ENCODE data around the gene CASKIN1. TPM values are rescaled to one million over a fixed set of nuclear protein-coding genes. Genes with fewer than 3 reads are reported as not detected.

Gene CASKIN1
- total and polyA plus RNA-seq, 2 of the 8 experiments (the other 6 are each of a cell fraction or from before 2014, with no cell fraction given) = 1.2 to 6.4 TPM

GRCh38 chr16:2232094-2232990 lies 35.9 kb upstream of the CASKIN1 start:
- no peak for DNase-seq (ENCODE audit: low read depth in 1 of 2, low spot score in 2 of 2)
- no peaks in the 10 kb centered on the region for H3K79me1 ChIP-seq (ENCODE audit: low read depth, low read length)
- no peak overlapping the region for H2BK15ac ChIP-seq (ENCODE audit: low read length)
- peaks cover 0 to 4% of the 10 kb centered on the region in 2 experiments; a peak in 1 of 4 replicates for H3K79me2 ChIP-seq (ENCODE audit: control insufficient read depth in 1 of 2, insufficient read depth in 2 of 2, low read length in 2 of 2)
- WGBS, 2 experiments (ENCODE audit: extremely low coverage in 1 of 2, insufficient coverage in 1 of 2, insufficient read length in 1 of 2, insufficient replicate concordance in 2 of 2, low coverage in 1 of 2, low lambda C conversion rate in 2 of 2, missing lambda C conversion rate in 1 of 2) = 92% methylated on average over 38 of the region's 41 CpGs; no CpG with 5 or more reads in 1 of the 2 experiments
- POLR2A ChIA-PET (ENCODE audit: partially characterized antibody) = interaction anchor here (1.0 to 3.1 kb wide), 10 partner anchors 7 to 77 kb away, joined by 3 to 14 read pairs (median 4); partner anchors contain the start of genes E4F1, ECI1, PGP and TRAF7
- no peak overlapping the region for H2AK5ac ChIP-seq (ENCODE audit: low read depth, low read length)
- no peak overlapping the region; a peak in 1 of 7 replicates for H3K9ac ChIP-seq (replicated peaks in 1 of 4; ENCODE audit: extremely low read depth in 1 of 4, low read depth in 3 of 4, low read length in 3 of 4)
- TF ChIP-seq GABPA (IDR thresholded peaks at IDR 0.05; ENCODE audit: borderline replicate concordance, insufficient read depth, low read length) (no peak), YY1 (IDR thresholded peaks at IDR 0.05; ENCODE audit: low read depth, low read length) (no peak), SIRT6 (IDR thresholded peaks at IDR 0.05; ENCODE audit: low read length) (no peak), POLR2A (IDR thresholded peaks at IDR 0.05; ENCODE audit: control extremely low read depth in 1 of 2, low read depth in 2 of 2, low read length in 2 of 2) (no peak), SIX5 (IDR thresholded peaks at IDR 0.05; ENCODE audit: low read depth, low read length) (no peak), EGR1 (IDR thresholded peaks at IDR 0.05; ENCODE audit: borderline replicate concordance, low read depth, low read length) (no peak), KDM5A (IDR thresholded peaks at IDR 0.05; ENCODE audit: low read length) (no peak), TEAD4 (IDR thresholded peaks at IDR 0.05; ENCODE audit: low read depth, low read length) (no peak), EZH2 (IDR thresholded peaks at IDR 0.05; ENCODE audit: low read depth, low read length, severe bottlenecking) (no peak)
- H2BK20ac ChIP-seq (ENCODE audit: low read length) = no peak overlapping the region
- H4K5ac ChIP-seq (ENCODE audit: insufficient read length, low read depth, low read length) = no peak overlapping the region
- H3K18ac ChIP-seq (ENCODE audit: extremely low read depth, low read length) = no peak overlapping the region
- H2BK120ac ChIP-seq (replicated peaks; ENCODE audit: low read depth, low read length) = no peak overlapping the region
- H3K4me2 ChIP-seq (ENCODE audit: insufficient read depth in 1 of 2, low read depth in 2 of 2, low read length in 2 of 2) = no peak overlapping the region
- H3K27ac ChIP-seq (ENCODE audit: low read depth, low read length) = no peak overlapping the region
- peaks cover 3 to 55% (median 6%) of the 10 kb centered on the region in 4 experiments; a peak in 5 of 8 replicates for H3K36me3 ChIP-seq (ENCODE audit: control insufficient read depth in 2 of 4, insufficient read depth in 4 of 4, low read length in 3 of 4)
- H4K8ac ChIP-seq (ENCODE audit: extremely low read depth, insufficient read depth, low read length) = no peak overlapping the region
- peaks cover 5 to 18% of the 10 kb centered on the region in 2 experiments for H4K20me1 ChIP-seq (replicated peaks in 1 of 2; ENCODE audit: control insufficient read depth in 1 of 2, insufficient read depth in 2 of 2, low read length in 2 of 2)
- no peak overlapping the region for H2AFZ ChIP-seq (ENCODE audit: low read length)
- no peak for FAIRE-seq
- no peaks in the 10 kb centered on the region for H3K9me3 ChIP-seq (ENCODE audit: insufficient read depth in 2 of 2, low read depth in 1 of 2, low read length in 1 of 2)
- CTCF ChIA-PET (ENCODE audit: partially characterized antibody) = interaction anchor here (1.4 to 2.5 kb wide), 2 partner anchors 15 to 37 kb away, joined by 5 to 7 read pairs; no protein-coding TSS in a partner anchor
- no peak overlapping the region for H3K56ac ChIP-seq (replicated peaks; ENCODE audit: insufficient read length, low read depth, low read length)
- H4K91ac ChIP-seq (replicated peaks; ENCODE audit: insufficient read length, low read length) = no peak overlapping the region
- peaks cover 4 to 10% (median 8%) of the 10 kb centered on the region in 4 experiments; a peak in 6 of 7 replicates for H3K27me3 ChIP-seq (replicated peaks in 1 of 4; ENCODE audit: control insufficient read depth in 3 of 4, extremely low read depth in 1 of 4, insufficient read depth in 3 of 4, low read length in 3 of 4)
- H3K14ac ChIP-seq (ENCODE audit: insufficient read length) = no peak overlapping the region
- no peak overlapping the region for H2BK12ac ChIP-seq (ENCODE audit: low read depth, low read length)
- H3K23ac ChIP-seq (ENCODE audit: insufficient read length) = no peak overlapping the region
- no peak overlapping the region for H3K4ac ChIP-seq (replicated peaks; ENCODE audit: insufficient read length, low read depth, low read length)
- peaks cover 0 to 7% (median 4%) of the 10 kb centered on the region in 4 experiments; a peak in 5 of 7 replicates for H3K4me1 ChIP-seq (replicated peaks in 1 of 4; ENCODE audit: control insufficient read depth in 3 of 4, insufficient read depth in 4 of 4, low read length in 3 of 4)
- H3K4me3 ChIP-seq (ENCODE audit: extremely low read depth in 1 of 4, insufficient read depth in 2 of 4, low read depth in 3 of 4, low read length in 4 of 4) = no peak overlapping the region
- no peak overlapping the region for H2BK5ac ChIP-seq (ENCODE audit: low read depth, low read length)
- H3K23me2 ChIP-seq (ENCODE audit: low read depth, low read length) = peaks cover 10% of the 10 kb centered on the region; the same call in 1 of the 2 replicates

Data from H1 (cell line).